Activated CD4-positive, alpha-beta T cell treated with anti-CD3 and anti-CD28 coated beads for 36 hours (primary cell): Measurements from ENCODE around the gene HOXD3. TPM values are rescaled to one million over a fixed set of nuclear protein-coding genes. Genes with fewer than 3 reads are reported as not detected.
A peak's percentile ranks its signal among the peaks of the same experiment; 100 is the strongest.

Source experiments
- ATAC-seq: fragments of 200-7000 bp; cut with Tn5 transposase; one replicate; pipeline ENCODE4 v1.10.0; 2021; ENCODE audit warnings: mild to moderate bottlenecking, moderate library complexity
- CTCF ChIA-PET: fragments of 350-600 bp; sonication (Branson Sonifier 250); formaldehyde crosslinking; loops from one replicate; lab custom pipeline; 2021; ENCODE audit warnings: antibody characterized with exemption; lab: Charles Lee
- POLR2A ChIA-PET: fragments of 350-600 bp; sonication (Branson Sonifier 250); formaldehyde crosslinking; loops from one replicate; lab custom pipeline; 2021; ENCODE audit warnings: antibody characterized with exemption, inconsistent platforms; lab: Charles Lee
- DNase-seq: peaks from one replicate; pipeline ENCODE4 v3.0.0-alpha.2; 2020
- H3K27ac Mint-ChIP-seq: one replicate; pipeline ENCODE4 v1.8.0; 2021; ENCODE audit warnings: mixed read lengths
- H3K27me3 Mint-ChIP-seq: one replicate; pipeline ENCODE4 v1.8.0; 2021; ENCODE audit warnings: mixed read lengths
- H3K36me3 Mint-ChIP-seq: one replicate; pipeline ENCODE4 v1.8.0; 2021; ENCODE audit warnings: low read depth, mixed read lengths
- H3K4me1 Mint-ChIP-seq: one replicate; pipeline ENCODE4 v1.8.0; 2021; ENCODE audit warnings: mixed read lengths
- H3K4me3 Mint-ChIP-seq: one replicate; pipeline ENCODE4 v1.8.0; 2021; ENCODE audit warnings: mild to moderate bottlenecking, moderate library complexity, mixed read lengths
- H3K9me3 Mint-ChIP-seq: one replicate; pipeline ENCODE4 v1.8.0; 2021; ENCODE audit warnings: low read depth, mixed read lengths
- intact Hi-C, 2 experiments: fragments of 100-400 bp; cut with DNase I in 1 of 2; cut with micrococcal nuclease in 1 of 2; formaldehyde crosslinking; loops; one replicate each; pipeline versions ENCODE4 v1.14.2 to v1.15.1; 2022 to 2024; cut with DNase I, micrococcal nuclease
- total RNA-seq, 2 experiments: library from RNA; stranded (reverse); gene quantifications; one replicate each; pipeline ENCODE4 v1.2.3, GENCODE V29; 2021

Gene HOXD3
- total RNA-seq, 2 experiments from 2014 or later = not detected

DNA sequence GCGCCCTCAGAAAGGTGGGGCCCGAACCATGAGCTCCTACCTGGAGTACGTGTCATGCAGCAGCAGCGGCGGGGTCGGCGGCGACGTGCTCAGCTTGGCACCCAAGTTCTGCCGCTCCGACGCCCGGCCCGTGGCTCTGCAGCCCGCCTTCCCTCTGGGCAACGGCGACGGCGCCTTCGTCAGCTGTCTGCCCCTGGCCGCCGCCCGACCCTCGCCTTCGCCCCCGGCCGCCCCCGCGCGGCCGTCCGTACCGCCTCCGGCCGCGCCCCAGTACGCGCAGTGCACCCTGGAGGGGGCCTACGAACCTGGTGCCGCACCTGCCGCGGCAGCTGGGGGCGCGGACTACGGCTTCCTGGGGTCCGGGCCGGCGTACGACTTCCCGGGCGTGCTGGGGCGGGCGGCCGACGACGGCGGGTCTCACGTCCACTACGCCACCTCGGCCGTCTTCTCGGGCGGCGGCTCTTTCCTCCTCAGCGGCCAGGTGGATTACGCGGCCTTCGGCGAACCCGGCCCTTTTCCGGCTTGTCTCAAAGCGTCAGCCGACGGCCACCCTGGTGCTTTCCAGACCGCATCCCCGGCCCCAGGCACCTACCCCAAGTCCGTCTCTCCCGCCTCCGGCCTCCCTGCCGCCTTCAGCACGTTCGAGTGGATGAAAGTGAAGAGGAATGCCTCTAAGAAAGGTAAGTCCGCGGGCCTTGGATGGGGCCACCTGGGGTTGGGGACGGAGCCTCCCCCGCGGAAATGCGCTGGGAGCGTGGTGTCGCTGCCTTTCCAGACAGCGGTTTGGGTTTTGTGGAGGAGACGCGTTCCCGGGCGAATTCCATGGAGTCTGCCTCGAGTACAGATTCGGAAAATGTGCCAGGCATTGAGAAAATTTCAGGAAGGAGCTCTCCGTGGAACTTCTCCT lies 31.9 kb downstream of the HOXD3 start:
- H3K27me3 Mint-ChIP-seq = peaks cover 59% of the 10 kb centered on the region
- intact Hi-C loops = no loop called here
- peak; percentile 25 for DNase-seq

DNA sequence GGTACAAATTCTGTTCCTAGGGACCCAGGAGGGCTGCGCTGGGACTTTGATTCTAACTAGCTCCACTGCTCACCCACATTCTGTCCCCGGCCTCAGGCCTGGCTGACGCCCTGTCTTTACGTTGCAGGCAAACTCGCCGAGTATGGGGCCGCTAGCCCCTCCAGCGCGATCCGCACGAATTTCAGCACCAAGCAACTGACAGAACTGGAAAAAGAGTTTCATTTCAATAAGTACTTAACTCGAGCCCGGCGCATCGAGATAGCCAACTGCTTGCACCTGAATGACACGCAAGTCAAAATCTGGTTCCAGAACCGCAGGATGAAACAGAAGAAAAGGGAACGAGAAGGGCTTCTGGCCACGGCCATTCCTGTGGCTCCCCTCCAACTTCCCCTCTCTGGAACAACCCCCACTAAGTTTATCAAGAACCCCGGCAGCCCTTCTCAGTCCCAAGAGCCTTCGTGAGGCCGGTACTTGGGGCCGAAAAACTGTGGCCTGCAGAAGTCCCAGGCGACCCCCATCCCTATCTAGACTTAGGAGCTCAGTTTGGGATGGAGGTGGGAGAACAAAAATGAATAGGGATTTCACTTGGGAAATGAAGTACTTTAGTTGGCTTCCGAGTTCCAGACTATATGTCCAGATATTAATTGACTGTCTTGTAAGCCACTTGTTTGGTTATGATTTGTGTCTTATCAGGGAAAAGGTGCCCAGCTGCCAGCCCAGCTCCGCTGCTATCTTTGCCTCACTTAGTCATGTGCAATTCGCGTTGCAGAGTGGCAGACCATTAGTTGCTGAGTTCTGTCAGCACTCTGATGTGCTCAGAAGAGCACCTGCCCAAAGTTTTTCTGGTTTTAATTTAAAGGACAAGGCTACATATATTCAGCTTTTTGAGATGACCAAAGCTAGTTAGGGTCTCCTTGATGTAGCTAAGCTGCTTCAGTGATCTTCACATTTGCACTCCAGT lies 32.9 kb downstream of the HOXD3 start:
- Mint-ChIP-seq H3K9me3 (no peaks in the 10 kb centered on the region), H3K4me3 (peak overlapping the region; percentile 21)

More for the DNA sequence above, 31.9 kb downstream of the HOXD3 start:
- CTCF ChIA-PET = interaction anchor here (0.6 to 0.7 kb wide), 2 partner anchors 470 to 627 kb away, joined by 3 read pairs; no protein-coding TSS in a partner anchor
- Mint-ChIP-seq H3K4me1 (peaks cover 18% of the 10 kb centered on the region), H3K9me3 (no peaks in the 10 kb centered on the region), H3K36me3 (no peaks in the 10 kb centered on the region), H3K27ac (no peak overlapping the region), H3K4me3 (peak overlapping the region; percentile 21)
- ATAC-seq = peak; percentile 36
- POLR2A ChIA-PET = no interaction called here

DNA sequence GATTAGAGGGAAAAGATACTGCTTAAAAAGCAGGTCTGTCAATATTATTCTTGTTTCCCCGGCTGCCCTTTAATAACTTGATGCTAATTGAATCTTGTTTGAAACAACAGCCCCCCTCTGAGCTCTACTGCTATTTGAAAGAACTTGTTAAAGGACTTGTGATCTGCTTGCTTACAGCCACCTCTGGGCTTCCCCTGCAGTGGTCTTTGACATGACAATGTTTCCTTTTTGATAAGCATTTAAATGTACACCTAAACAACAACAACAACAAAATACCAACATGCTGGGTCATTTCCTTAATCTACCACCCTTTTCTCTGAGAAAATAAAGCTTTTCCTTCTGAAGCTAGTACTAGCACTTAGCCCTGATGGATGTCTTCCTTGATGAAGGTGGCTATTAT lies 35.2 kb downstream of the HOXD3 start:
- DNase-seq = no peak
- Mint-ChIP-seq H3K27ac (no peak overlapping the region), H3K36me3 (no peaks in the 10 kb centered on the region), H3K27me3 (peaks cover 62% of the 10 kb centered on the region), H3K9me3 (no peaks in the 10 kb centered on the region), H3K4me3 (no peak overlapping the region), H3K4me1 (peaks cover 16% of the 10 kb centered on the region)
- ATAC-seq = no peak
- POLR2A ChIA-PET = interaction anchor here (0.6 kb wide), 1 partner anchor 77 kb away, joined by 4 read pairs; no protein-coding TSS in a partner anchor
- intact Hi-C loops = no loop called here
- CTCF ChIA-PET = interaction anchor here (1.1 kb wide), 1 partner anchor 31 kb away, joined by 4 read pairs; no protein-coding TSS in a partner anchor

More for the DNA sequence above, 32.9 kb downstream of the HOXD3 start:
- ChIA-PET POLR2A (no interaction called here), CTCF (interaction anchor here (0.5 to 0.9 kb wide), 7 partner anchors 43 to 471 kb away, joined by 3 to 6 read pairs (median 3); no protein-coding TSS in a partner anchor)
- Mint-ChIP-seq H3K27ac (no peak overlapping the region), H3K4me1 (peaks cover 18% of the 10 kb centered on the region), H3K36me3 (no peaks in the 10 kb centered on the region), H3K27me3 (peaks cover 63% of the 10 kb centered on the region)
- intact Hi-C loops = no loop called here
- ATAC-seq (no peak), DNase-seq (peak; percentile 11)

- Mint-ChIP-seq H3K9me3 (no peaks in the 10 kb centered on the region), H3K36me3 (no peaks in the 10 kb centered on the region), H3K4me3 (no peak overlapping the region), H3K4me1 (peaks cover 9% of the 10 kb centered on the region), H3K27ac (no peak overlapping the region), H3K27me3 (peaks cover 61% of the 10 kb centered on the region)
- CTCF ChIA-PET = no interaction called here
- POLR2A ChIA-PET = no interaction called here
- intact Hi-C loops = no loop called here
- DNase-seq (no peak), ATAC-seq (no peak)
Measured at GRCh38 chr2:176193048-176193447, 35.9 kb downstream of the HOXD3 start.

DNA sequence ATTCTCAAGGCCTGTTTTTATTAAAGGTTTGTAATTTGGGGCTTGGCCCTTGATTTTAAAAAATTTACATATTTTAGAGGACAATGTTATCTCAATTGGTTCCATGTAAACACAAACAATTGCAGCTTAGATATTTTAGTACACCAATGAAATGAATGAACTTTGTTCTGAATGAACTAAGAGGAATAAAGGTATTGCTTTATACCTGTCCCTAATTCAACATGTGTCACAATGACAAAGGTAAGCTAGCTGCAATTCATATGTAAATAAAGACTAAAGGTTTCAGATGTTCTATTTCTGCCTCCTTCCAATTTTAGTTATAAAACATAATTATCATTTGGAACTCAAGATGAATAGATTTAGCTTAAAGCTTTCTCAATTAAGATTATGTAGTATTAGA lies 42.8 kb downstream of the HOXD3 start:
- CTCF ChIA-PET = interaction anchor here (0.6 to 1.2 kb wide), 4 partner anchors 73 to 510 kb away, joined by 3 to 5 read pairs (median 3); no protein-coding TSS in a partner anchor
- DNase-seq = no peak
- no peak for ATAC-seq
- Mint-ChIP-seq H3K4me3 (no peak overlapping the region), H3K4me1 (no peaks in the 10 kb centered on the region), H3K27me3 (peaks cover 38% of the 10 kb centered on the region), H3K36me3 (no peaks in the 10 kb centered on the region), H3K9me3 (no peaks in the 10 kb centered on the region), H3K27ac (no peak overlapping the region)
- intact Hi-C loops = no loop called here
- POLR2A ChIA-PET = no interaction called here

GRCh38 chr2:176200971-176201370 lies 43.9 kb downstream of the HOXD3 start:
- DNase-seq (no peak), ATAC-seq (no peak)
- no peak overlapping the region for H3K27ac Mint-ChIP-seq
- H3K4me1 Mint-ChIP-seq = no peaks in the 10 kb centered on the region
- intact Hi-C loops = no loop called here
- no peak overlapping the region for H3K4me3 Mint-ChIP-seq
- peaks cover 33% of the 10 kb centered on the region for H3K27me3 Mint-ChIP-seq
- ChIA-PET POLR2A (interaction anchor here (0.6 kb wide), 1 partner anchor 831 kb away, joined by 3 read pairs; no protein-coding TSS in a partner anchor), CTCF (interaction anchor here (1.1 kb wide), 1 partner anchor 16 kb away, joined by 3 read pairs; no protein-coding TSS in a partner anchor)
- no peaks in the 10 kb centered on the region for H3K36me3 Mint-ChIP-seq
- no peaks in the 10 kb centered on the region for H3K9me3 Mint-ChIP-seq

DNA sequence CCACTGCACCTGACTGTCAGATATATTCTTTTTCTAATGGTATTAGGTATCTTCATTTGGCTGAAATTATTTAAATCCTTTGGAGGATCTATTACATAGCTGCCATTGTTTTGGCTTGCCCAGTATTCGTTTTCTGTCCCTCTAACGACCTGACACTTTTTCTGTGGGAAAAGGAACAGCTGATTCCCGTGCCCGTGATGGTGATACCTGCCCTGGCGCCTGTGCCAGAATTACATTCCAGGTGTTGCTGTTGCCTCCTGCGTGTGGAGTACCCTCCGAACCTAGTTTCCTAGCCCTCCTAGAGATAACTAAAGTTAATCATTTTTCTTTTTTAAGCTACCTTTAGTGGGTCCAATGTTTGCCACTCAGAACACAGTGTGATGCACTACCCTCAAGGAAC lies 45.4 kb downstream of the HOXD3 start:
- Mint-ChIP-seq H3K27me3 (peaks cover 28% of the 10 kb centered on the region), H3K27ac (no peak overlapping the region), H3K4me3 (no peak overlapping the region), H3K9me3 (no peaks in the 10 kb centered on the region), H3K4me1 (no peaks in the 10 kb centered on the region), H3K36me3 (no peaks in the 10 kb centered on the region)
- DNase-seq = no peak
- CTCF ChIA-PET = interaction anchor here (0.6 kb wide), 1 partner anchor 423 kb away, joined by 3 read pairs; no protein-coding TSS in a partner anchor
- ATAC-seq = no peak
- intact Hi-C loops = no loop called here
- POLR2A ChIA-PET = interaction anchor here (0.6 kb wide), 1 partner anchor 477 kb away, joined by 4 read pairs; no protein-coding TSS in a partner anchor

DNA sequence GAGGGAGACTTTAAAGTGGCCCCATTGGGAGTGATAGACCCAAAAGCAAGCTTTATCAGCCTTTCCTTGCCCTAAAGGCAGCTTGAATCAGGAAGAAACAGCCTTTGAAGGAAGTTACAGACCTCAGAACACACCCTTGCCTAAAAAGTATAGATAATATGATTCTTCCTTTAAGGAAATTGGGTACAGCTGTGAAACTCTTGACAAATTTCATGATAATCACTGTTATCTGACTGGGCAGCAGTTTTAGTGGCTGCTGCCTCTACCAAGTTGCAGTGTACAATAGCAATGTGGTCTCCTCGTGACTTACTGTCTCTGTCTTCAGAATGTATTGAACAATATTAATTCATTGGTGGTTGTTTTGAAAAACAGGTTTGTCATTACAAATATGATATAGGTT lies 48.0 kb downstream of the HOXD3 start:
- ATAC-seq (no peak), DNase-seq (no peak)
- intact Hi-C loops = no loop called here
- ChIA-PET POLR2A (no interaction called here), CTCF (no interaction called here)
- Mint-ChIP-seq H3K4me3 (no peak overlapping the region), H3K36me3 (no peaks in the 10 kb centered on the region), H3K9me3 (no peaks in the 10 kb centered on the region), H3K27ac (no peak overlapping the region), H3K27me3 (peaks cover 26% of the 10 kb centered on the region), H3K4me1 (no peaks in the 10 kb centered on the region)

DNA sequence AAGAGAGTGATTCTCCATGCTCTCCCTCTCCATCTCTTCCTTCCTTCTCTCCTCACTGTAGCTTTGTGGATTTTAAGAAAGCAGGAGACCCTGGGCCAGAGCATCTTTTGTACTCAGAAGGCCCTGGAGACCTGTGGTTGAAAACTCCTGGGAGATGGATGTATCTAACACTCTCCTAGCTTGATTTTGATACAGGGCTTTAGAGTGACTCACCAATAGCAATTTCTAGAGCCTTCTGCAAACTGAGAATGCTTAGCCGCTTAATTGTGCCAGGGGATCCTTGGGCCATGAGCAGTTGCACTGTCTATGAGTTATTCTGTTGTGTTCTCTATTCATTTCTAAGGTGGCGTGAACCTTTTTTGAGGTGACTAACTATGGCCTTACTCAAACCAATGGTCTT lies 49.0 kb downstream of the HOXD3 start:
- Mint-ChIP-seq H3K27me3 (peaks cover 28% of the 10 kb centered on the region), H3K4me3 (no peak overlapping the region)
- CTCF ChIA-PET = interaction anchor here (0.5 kb wide), 1 partner anchor 379 kb away, joined by 3 read pairs; no protein-coding TSS in a partner anchor

GRCh38 chr2:176206682-176207081 lies 49.6 kb downstream of the HOXD3 start:
- POLR2A ChIA-PET = no interaction called here
- Mint-ChIP-seq H3K4me3 (no peak overlapping the region), H3K4me1 (no peaks in the 10 kb centered on the region), H3K27ac (no peak overlapping the region), H3K27me3 (peaks cover 28% of the 10 kb centered on the region), H3K36me3 (no peaks in the 10 kb centered on the region), H3K9me3 (no peaks in the 10 kb centered on the region)
- no peak for DNase-seq
- ATAC-seq = no peak
- CTCF ChIA-PET = no interaction called here
- intact Hi-C loops = no loop called here

More for the DNA sequence above, 49.0 kb downstream of the HOXD3 start:
- intact Hi-C loops = no loop called here
- Mint-ChIP-seq H3K27ac (no peak overlapping the region), H3K36me3 (no peaks in the 10 kb centered on the region), H3K9me3 (no peaks in the 10 kb centered on the region), H3K4me1 (no peaks in the 10 kb centered on the region)
- DNase-seq = no peak
- POLR2A ChIA-PET = no interaction called here
- ATAC-seq = no peak

DNA sequence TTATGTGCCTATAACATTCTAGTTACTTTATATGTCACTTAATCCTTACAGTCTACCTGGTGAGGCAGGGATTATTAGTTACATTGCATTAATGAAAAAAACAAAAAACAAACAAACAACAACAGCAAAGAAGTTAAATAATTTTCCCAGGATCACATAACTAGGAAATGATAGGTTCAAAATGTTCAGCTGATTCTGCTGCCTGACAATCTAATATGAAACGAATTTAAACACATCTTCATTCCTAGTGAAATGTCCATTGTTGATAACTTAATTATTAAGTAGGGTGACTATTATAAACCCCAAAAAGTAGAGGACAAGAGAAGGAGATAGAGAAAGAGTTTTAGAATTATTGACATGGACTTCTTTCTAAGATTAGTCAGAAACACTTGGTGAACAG lies 54.0 kb downstream of the HOXD3 start:
- no peaks in the 10 kb centered on the region for H3K36me3 Mint-ChIP-seq
- no peaks in the 10 kb centered on the region for H3K4me1 Mint-ChIP-seq
- intact Hi-C loops = no loop called here
- H3K27me3 Mint-ChIP-seq = peaks cover 19% of the 10 kb centered on the region
- POLR2A ChIA-PET = no interaction called here
- ATAC-seq (no peak), DNase-seq (no peak)
- H3K4me3 Mint-ChIP-seq = no peak overlapping the region
- H3K9me3 Mint-ChIP-seq = no peaks in the 10 kb centered on the region
- CTCF ChIA-PET = interaction anchor here (0.6 to 1.9 kb wide), 6 partner anchors 13 to 325 kb away, joined by 3 to 5 read pairs (median 4); no protein-coding TSS in a partner anchor
- no peak overlapping the region for H3K27ac Mint-ChIP-seq
